ENCODE measurements around the gene LST1.

DNA sequence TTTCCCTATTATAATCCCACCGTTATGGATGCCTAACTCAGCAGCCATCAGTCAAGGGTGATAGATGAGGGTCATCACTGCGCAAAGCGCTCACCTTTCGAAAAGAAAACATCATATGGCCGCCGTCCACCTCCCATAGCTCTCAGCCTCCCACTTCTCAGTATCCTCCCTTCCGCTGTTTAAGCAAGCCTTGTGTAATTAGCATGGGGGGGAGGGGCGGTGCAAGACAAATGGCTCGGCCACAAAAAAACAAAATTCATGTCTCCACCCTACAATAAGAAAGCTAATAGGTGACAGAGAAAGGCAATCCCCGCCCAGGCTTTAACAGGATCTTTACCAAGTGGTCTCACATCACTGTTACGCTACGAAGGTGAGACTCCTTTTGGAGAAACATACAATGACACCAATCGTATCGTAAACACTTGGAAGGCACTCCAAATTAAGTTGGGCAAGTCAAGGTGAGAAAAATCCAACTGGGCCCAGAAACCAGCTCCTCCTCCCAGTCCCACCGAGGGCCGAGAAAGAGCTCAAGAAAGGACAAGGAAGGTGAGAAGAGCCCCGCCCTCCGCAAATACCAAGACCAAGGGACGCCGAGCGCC is 44.9 kb upstream of the LST1 start:
- TF ChIP-seq, protein P1, sequence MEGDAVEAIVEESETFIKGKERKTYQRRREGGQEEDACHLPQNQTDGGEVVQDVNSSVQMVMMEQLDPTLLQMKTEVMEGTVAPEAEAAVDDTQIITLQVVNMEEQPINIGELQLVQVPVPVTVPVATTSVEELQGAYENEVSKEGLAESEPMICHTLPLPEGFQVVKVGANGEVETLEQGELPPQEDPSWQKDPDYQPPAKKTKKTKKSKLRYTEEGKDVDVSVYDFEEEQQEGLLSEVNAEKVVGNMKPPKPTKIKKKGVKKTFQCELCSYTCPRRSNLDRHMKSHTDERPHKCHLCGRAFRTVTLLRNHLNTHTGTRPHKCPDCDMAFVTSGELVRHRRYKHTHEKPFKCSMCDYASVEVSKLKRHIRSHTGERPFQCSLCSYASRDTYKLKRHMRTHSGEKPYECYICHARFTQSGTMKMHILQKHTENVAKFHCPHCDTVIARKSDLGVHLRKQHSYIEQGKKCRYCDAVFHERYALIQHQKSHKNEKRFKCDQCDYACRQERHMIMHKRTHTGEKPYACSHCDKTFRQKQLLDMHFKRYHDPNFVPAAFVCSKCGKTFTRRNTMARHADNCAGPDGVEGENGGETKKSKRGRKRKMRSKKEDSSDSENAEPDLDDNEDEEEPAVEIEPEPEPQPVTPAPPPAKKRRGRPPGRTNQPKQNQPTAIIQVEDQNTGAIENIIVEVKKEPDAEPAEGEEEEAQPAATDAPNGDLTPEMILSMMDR (IDR thresholded peaks at IDR 0.05) = no peak
- no peak for TF ChIP-seq POLR2A (IDR thresholded peaks at IDR 0.05)

Data from lower leg skin (tissue), 3 donors.